Esophagus squamous epithelium (tissue), 5 donors: ENCODE data around the gene ZNF790. TPM values are rescaled to one million over a fixed set of nuclear protein-coding genes. Genes with fewer than 3 reads are reported as not detected.

Experiments used
- DNase-seq: peaks from one replicate; lab custom pipeline; 2025; lab: John Stamatoyannopoulos, UW
- H3K27ac ChIP-seq, 4 donors: fragments of 200-600 bp; sonication (generic); one replicate each; pipeline ENCODE4 v1.5.1; 2016 to 2019; ENCODE audit warnings: mild to moderate bottlenecking in 1 of 4
- H3K27me3 ChIP-seq, 4 donors: fragments of 200-600 bp; sonication (generic); 1 replicate in 3 of 4; 2 replicates in 1 of 4; pipeline versions ENCODE4 v1.5.1 to v1.6.0; 2017 to 2021; ENCODE audit warnings: antibody characterized with exemption in 1 of 4
- H3K36me3 ChIP-seq, 3 donors: fragments of 200-600 bp; sonication (generic); one replicate each; pipeline ENCODE4 v1.5.1; 2016 to 2019
- H3K4me1 ChIP-seq, 3 donors: fragments of 200-600 bp; sonication (generic); one replicate each; pipeline ENCODE4 v1.5.1; 2017 to 2019
- H3K4me3 ChIP-seq, 4 donors: fragments of 200-600 bp; sonication (generic); 1 replicate in 3 of 4; 2 replicates in 1 of 4; pipeline ENCODE4 v1.5.1; 2016 to 2019; ENCODE audit warnings: mild to moderate bottlenecking in 2 of 4, moderate library complexity in 1 of 4
- H3K9me3 ChIP-seq, 3 donors: fragments of 200-600 bp; sonication (generic); one replicate each; pipeline ENCODE4 v1.5.1; 2016 to 2019
- CTCF ChIP-seq, 6 experiments: fragments of 450-650 bp in 4 of 6; fragments of 200-600 bp in 2 of 6; sonication (generic) in 2 of 6; IDR thresholded peaks; one replicate each; pipeline ENCODE4 v1.5.1; 2016 to 2019; ENCODE audit warnings: antibody characterized with exemption in 6 of 6, mild to moderate bottlenecking in 4 of 6, moderate library complexity in 4 of 6
- POLR2A ChIP-seq, 4 donors: fragments of 450-650 bp; IDR thresholded peaks; one replicate each; pipeline ENCODE4 v1.6.1; 2017; ENCODE audit warnings: antibody characterized with exemption in 4 of 4, mild to moderate bottlenecking in 4 of 4, moderate library complexity in 3 of 4
- WGBS, 2 donors: methylation state at CpG; one replicate each; pipeline ENCODE4 v1.1.5; 2018; 5-methylcytosine and 5-hydroxymethylcytosine counted together
- intact Hi-C: fragments of 100-400 bp; cut with DNase I; formaldehyde crosslinking; loops from one replicate; pipeline ENCODE4 v1.15.0; 2022
- total RNA-seq, 4 donors: library from RNA; depleted of rRNA; stranded (reverse); fragments of >200 nt; gene quantifications; one replicate each; pipeline ENCODE4 v1.1.0, GENCODE V29; 2016
- donor health status: DM: yes; HTN: yes; CAD: no.

Gene ZNF790
- total RNA-seq, 4 donors from 2014 or later, result 2.4 to 7.1 (median 4.1) TPM

DNA sequence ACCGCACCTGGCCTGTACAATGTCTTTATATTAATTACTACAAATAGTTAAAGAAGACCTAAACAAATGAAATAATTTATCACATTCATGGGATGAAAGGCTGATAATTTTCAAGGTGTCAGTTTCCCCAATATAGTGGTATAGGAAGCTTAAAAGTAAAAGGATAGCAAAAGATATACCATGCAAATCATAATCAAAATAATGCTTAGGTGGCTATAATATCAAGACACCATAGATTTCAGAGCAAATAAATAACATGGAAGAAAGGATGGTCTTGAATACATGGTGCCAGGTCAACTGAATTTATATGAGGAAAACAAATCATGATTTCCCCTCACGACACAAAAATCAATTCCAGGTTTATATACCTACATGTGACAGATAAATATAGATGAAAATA is 4.8 kb downstream of the ZNF790 start:
- no peak for DNase-seq
- no peak overlapping the region for H3K4me3 ChIP-seq
- TF ChIP-seq CTCF (IDR thresholded peaks at IDR 0.05) (no peak), POLR2A (IDR thresholded peaks at IDR 0.05) (no peak)
- no peaks in the 10 kb centered on the region for H3K27me3 ChIP-seq
- intact Hi-C loops, result no loop called here
- H3K9me3 ChIP-seq, result peaks cover 11 to 89% (median 70%) of the 10 kb centered on the region in 3 donors
- peaks cover 0 to 67% (median 5%) of the 10 kb centered on the region in 3 donors for H3K36me3 ChIP-seq
- 94 to 98% methylated on average over 2 of the region's 2 CpGs for WGBS, 2 donors
- H3K4me1 ChIP-seq, result peaks cover 6 to 13% (median 7%) of the 10 kb centered on the region in 3 donors
- H3K27ac ChIP-seq, result no peak overlapping the region

DNA sequence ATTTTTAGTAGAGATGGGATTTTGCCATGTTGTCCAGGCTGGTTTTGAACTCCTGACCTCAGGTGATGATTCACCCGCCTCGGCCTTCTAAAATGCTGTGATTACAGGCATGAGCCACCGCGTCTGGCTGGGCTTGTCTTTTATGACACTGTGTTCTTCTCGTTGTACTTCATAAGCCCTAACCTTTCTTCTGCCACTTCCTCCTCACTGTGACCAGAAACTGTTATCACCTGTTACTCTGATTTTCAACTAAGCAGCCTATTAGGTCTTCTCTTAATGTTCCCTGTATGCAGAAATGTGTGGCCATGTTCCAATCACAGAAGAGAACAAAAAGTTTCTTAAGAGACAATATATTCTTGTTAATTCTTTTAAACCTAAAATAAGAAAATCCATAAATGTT is 16.4 kb downstream of the ZNF790 start:
- WGBS, 2 donors, result 91 to 95% methylated on average over 5 of the region's 5 CpGs
- DNase-seq, result no peak
- Histone ChIP-seq H3K4me1 (no peaks in the 10 kb centered on the region), H3K27ac (no peak overlapping the region), H3K27me3 (no peaks in the 10 kb centered on the region), H3K36me3 (peaks cover 19 to 100% (median 28%) of the 10 kb centered on the region in 3 donors), H3K4me3 (no peak overlapping the region), H3K9me3 (peaks cover 20 to 100% (median 96%) of the 10 kb centered on the region in 3 donors)
- TF ChIP-seq CTCF (IDR thresholded peaks at IDR 0.05) (no peak), POLR2A (IDR thresholded peaks at IDR 0.05) (no peak)
- intact Hi-C loops, result no loop called here

- DNase-seq, result no peak
- Histone ChIP-seq H3K4me1 (no peaks in the 10 kb centered on the region), H3K27me3 (no peaks in the 10 kb centered on the region), H3K9me3 (peaks cover 24 to 100% (median 98%) of the 10 kb centered on the region in 3 donors), H3K27ac (no peak overlapping the region), H3K36me3 (peaks cover 19 to 100% (median 25%) of the 10 kb centered on the region in 3 donors), H3K4me3 (no peak overlapping the region)
- TF ChIP-seq CTCF (IDR thresholded peaks at IDR 0.05), result no peak
- no peak for TF ChIP-seq POLR2A (IDR thresholded peaks at IDR 0.05)
- intact Hi-C loops, result no loop called here
- 95 to 96% methylated on average over 7 of the region's 7 CpGs for WGBS, 2 donors
These were observed 19.0 kb downstream of the ZNF790 start for GRCh38 chr19:36819130-36819630.

DNA sequence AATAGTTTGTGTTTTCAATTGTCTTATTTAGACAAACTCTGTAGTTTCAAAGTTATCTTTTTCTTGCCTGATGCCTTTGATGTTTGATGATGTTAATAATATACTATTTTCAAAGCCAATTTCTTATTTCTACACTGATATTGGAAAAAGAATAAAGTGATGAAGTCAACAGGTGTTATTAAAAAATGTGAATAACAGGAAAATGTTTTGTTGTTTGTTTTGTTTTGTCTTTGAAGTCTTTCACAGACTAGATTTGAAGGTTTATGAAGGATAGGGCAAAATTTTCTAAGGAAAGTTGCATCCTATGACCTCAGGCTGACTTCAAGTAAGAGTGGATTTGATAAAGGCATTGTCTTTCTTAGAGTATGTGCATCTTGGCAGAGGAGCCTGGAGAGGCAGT is 31.2 kb downstream of the ZNF790 start:
- Histone ChIP-seq H3K4me1 (no peaks in the 10 kb centered on the region), H3K9me3 (peaks cover 0 to 98% (median 82%) of the 10 kb centered on the region in 3 donors), H3K36me3 (peaks cover 0 to 96% (median 3%) of the 10 kb centered on the region in 3 donors), H3K4me3 (no peak overlapping the region), H3K27ac (no peak overlapping the region), H3K27me3 (no peaks in the 10 kb centered on the region)
- intact Hi-C loops, result no loop called here
- no peak for DNase-seq
- no peak for TF ChIP-seq POLR2A (IDR thresholded peaks at IDR 0.05)
- TF ChIP-seq CTCF (IDR thresholded peaks at IDR 0.05), result no peak

DNA sequence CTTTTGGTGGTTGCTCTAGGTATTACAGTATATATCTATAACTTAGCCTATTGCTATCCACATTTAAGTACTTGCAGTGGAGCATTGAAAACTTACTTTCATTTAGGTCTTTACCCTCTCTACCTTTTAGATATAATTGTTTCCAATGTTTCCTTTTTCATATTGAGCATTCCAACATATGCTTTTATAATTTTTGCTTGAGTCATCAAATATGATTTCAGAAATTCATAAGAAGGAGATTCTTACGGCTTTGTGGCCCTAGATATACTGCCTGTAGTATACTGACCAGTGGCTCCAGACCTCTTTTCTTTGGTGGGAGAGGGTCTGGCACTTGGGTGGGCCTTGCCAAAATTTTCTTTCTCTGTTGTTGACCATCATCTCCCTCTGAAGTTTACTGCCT is 32.8 kb downstream of the ZNF790 start:
- Histone ChIP-seq H3K4me3 (no peak overlapping the region), H3K9me3 (peaks cover 0 to 98% (median 78%) of the 10 kb centered on the region in 3 donors), H3K36me3 (peaks cover 3 to 99% (median 8%) of the 10 kb centered on the region in 3 donors), H3K27ac (no peak overlapping the region), H3K27me3 (no peaks in the 10 kb centered on the region), H3K4me1 (no peaks in the 10 kb centered on the region)
- 82 to 94% methylated on average over 1 of the region's 1 CpG for WGBS, 2 donors
- intact Hi-C loops, result no loop called here
- TF ChIP-seq CTCF (IDR thresholded peaks at IDR 0.05), result peak in 1 of 6 experiments; percentile 4
- TF ChIP-seq POLR2A (IDR thresholded peaks at IDR 0.05), result no peak
- no peak for DNase-seq
